Choroid plexus epithelial cell (primary cell): ENCODE results near the gene SLC16A9.

Source experiments
- DNase-seq: peaks from one replicate; pipeline ENCODE4 v3.0.0-alpha.2; 2010; ENCODE audit warnings: low read depth
- H3K4me3 ChIP-seq: 2 replicates; pipeline ENCODE4 v1.5.1; 2011; ENCODE audit warnings: low read depth, mild to moderate bottlenecking, control low read depth, low read length, moderate library complexity
- CTCF ChIP-seq: conservative IDR thresholded peaks from 2 replicates; pipeline ENCODE4 v1.5.1; 2011; ENCODE audit warnings: low read depth, mild to moderate bottlenecking, control low read depth, inconsistent platforms, low read length, moderate library complexity

The SLC16A9 gene

GRCh38 chr10:59635502-59636290 is 74.0 kb downstream of the SLC16A9 start:
- no peak overlapping the region for H3K4me3 ChIP-seq
- no peak for DNase-seq
- TF ChIP-seq CTCF, result no peak

- H3K4me3 ChIP-seq, result no peak overlapping the region
- no peak for DNase-seq
- TF ChIP-seq CTCF, result no peak
Measured at GRCh38 chr10:59634102-59634501, 75.5 kb downstream of the SLC16A9 start.

DNA sequence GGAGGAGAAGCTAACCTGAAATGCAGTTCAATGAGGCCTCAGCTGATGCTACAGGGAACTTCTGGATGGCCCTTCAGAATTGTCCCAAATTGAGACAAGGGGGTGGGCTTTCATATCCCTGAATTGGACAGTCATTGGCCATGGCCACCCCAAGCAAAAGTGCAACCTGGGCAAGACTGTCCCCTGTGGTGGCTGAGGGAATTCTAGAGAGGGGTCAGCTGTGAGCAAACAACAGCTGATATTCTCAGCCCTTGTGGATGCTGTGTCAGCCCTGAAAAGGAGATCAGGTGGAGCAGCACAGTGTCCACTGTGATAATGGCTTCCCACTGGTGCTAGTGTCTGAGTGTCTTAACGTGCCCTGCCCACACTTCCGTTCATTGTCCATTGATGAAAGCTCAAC is 76.6 kb downstream of the SLC16A9 start:
- no peak overlapping the region for H3K4me3 ChIP-seq
- DNase-seq, result no peak
- TF ChIP-seq CTCF, result peak; percentile 15

DNA sequence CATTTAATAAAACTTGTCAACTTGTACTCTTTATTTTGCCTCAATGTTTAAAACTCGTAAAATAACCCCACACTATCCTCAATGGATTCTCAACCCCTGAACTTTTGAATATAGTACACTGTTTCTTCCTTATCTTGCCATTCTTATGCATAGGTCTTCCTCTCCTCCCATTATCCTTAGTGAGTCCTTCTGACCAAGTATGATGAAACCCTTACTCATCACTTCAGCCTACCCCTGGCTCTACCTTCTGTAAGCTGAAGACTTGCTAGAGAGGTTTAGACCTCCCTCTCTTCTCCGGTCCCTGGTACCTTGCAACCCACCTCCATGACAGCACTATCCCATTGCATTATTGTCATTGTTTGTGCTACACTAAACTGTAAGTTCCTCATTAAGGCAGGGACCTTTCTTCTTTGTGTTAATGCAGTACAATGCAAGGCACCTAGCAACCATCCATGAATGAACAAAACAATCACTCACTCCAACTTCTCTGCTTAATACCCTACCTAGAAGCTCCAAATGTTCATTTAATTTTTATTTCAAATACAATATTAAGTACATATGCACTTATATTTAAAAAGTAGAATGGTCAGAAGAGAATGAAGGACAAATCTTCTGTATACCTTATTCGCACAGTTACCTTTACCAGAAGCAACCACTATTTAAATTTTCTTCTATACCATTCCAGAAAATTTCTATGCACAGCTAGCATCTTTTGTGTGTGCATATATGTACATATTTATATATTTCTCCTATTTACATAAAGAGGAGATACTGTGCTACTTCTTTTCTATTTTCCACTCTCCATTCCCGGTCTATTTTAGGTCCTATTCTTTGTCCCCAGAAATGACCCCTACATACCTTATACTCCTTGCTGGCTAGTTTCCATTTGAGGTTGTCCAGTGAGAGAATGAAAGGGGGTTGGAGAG is 77.5 kb downstream of the SLC16A9 start:
- no peak for TF ChIP-seq CTCF
- DNase-seq, result no peak
- no peak overlapping the region for H3K4me3 ChIP-seq

DNA sequence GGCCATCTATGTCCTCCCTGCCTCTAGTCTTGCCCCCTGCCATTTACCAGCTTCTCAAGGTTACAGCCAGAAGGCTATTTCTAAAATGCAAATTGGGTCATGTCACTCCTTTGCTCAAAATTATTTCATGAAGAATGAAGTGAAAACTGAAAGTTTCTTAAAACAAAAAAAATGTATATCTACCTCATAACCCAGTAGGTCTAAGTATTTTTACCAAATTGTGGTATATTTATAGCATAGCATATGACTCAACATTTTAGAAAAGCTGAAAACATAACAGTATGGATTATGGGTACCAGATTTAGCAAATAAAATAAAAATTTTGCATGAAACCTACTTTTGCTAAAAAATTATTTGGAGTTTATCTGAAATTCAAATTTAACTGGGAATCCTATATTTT is 78.4 kb downstream of the SLC16A9 start:
- DNase-seq, result no peak
- no peak overlapping the region for H3K4me3 ChIP-seq
- TF ChIP-seq CTCF, result no peak

DNA sequence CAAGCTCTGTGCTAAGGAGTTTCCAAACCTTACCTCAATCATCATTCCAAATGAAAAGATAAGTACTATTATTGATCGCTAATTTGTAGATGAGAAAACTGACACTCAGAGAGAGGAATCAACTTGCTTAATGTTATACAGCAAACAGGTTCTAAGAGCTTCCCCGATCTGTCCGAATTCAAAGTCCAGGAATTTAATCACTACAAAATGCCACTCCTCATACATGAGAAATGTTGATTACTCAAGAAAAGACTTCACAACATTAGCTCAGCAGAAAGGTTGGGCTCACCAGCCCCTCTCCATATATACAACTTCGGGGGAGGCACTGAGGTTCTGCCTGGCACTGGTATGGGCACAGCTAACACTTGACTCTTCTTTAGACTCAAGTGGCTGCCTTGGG is 80.7 kb downstream of the SLC16A9 start:
- no peak for DNase-seq
- no peak overlapping the region for H3K4me3 ChIP-seq
- no peak for TF ChIP-seq CTCF
